ENCODE data around the gene TTC38.
"Not testable (repeated sequence)": the region's sequence is repeated elsewhere in the genome, so short reads cannot be mapped to it uniquely, and the experiment has no call there.

DNA sequence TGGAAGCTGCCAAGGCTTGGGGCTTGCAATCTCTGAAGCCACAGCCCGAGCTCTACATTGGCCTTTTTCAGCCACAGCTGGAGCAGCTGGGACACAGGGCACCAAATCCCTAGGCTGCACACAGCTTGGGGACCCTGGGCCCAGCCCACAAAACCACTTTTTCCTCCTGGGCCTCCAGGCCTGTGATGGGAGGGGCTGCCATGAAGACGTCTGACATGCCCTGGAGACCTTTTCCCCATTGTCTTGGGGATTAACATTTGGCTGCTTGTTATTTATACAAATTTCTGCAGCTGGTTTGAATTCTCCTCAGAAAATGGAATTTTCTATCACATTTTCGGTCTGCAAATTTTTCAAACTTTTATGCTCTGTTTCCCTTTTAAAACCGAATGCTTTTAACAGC lies 2.2 kb upstream of the TTC38 start:
- not testable (repeated sequence) for TF ChIP-seq CTCF (IDR thresholded peaks at IDR 0.05; ENCODE audit: insufficient read depth, low read depth, low read length); EZH2 (IDR thresholded peaks at IDR 0.05; ENCODE audit: insufficient read depth, low read length)

Measured in astrocyte (in vitro differentiated cells and primary cell).